ENCODE data around the gene C21orf58. TPM values are rescaled to one million over a fixed set of nuclear protein-coding genes. Genes with fewer than 3 reads are reported as not detected.

Gene C21orf58
- total RNA-seq, 1 experiment from 2014 or later, result 35.1 TPM

DNA sequence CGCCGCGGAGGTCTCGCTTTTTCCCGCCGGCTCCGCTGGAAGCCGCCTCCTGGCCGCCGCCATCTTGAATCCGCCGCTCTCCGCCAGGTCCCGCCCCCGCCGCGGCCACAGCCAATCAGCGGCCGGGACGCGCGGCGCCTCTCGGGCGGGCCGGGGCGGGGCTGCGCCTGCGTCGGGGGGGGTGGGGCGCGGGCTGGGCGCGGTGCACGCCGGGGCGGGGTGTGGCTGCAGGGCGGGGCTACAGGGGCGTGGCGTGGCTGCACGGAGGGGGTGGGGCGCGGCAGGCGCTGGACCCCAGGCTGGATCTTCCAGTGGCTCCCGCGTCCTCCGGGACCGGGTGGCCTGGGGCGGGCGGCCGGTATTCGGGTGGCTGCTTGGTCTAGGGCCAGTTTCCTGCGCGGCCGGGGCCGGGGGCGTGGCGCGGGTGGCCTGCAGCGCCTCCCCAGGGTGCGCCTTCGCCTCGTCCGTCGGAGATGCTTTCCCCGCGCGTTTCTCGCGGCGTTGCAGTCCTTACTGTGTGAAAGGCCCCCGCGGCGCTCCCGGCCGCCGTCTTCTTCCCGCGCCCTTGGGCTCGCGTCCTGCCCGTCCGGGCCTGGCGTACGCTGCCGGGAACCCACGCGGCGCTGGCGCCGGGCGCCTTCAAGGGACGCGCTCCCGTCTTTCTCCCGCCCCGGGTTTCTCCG lies 861 bp upstream of the C21orf58 start (continued):
- TF ChIP-seq, protein P1, sequence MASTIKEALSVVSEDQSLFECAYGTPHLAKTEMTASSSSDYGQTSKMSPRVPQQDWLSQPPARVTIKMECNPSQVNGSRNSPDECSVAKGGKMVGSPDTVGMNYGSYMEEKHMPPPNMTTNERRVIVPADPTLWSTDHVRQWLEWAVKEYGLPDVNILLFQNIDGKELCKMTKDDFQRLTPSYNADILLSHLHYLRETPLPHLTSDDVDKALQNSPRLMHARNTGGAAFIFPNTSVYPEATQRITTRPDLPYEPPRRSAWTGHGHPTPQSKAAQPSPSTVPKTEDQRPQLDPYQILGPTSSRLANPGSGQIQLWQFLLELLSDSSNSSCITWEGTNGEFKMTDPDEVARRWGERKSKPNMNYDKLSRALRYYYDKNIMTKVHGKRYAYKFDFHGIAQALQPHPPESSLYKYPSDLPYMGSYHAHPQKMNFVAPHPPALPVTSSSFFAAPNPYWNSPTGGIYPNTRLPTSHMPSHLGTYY (CRISPR knock-in tag; IDR thresholded peaks at IDR 0.05), result no peak
- TF ChIP-seq MLX (CRISPR knock-in tag; IDR thresholded peaks at IDR 0.05) (0 out of 2 replicates have a peak, but pooled peaks have one; percentile 42), SMAD3 (CRISPR knock-in tag; IDR thresholded peaks at IDR 0.05; ENCODE audit: borderline replicate concordance) (0 out of 2 replicates have a peak, but pooled peaks have one; percentile 5), NFATC4 (CRISPR knock-in tag; IDR thresholded peaks at IDR 0.05) (no peak), USF1 (CRISPR knock-in tag; IDR thresholded peaks at IDR 0.05) (no peak), GABPB1 (CRISPR knock-in tag; IDR thresholded peaks at IDR 0.05) (no peak; the same call in 1 of the 2 replicates)

DNA sequence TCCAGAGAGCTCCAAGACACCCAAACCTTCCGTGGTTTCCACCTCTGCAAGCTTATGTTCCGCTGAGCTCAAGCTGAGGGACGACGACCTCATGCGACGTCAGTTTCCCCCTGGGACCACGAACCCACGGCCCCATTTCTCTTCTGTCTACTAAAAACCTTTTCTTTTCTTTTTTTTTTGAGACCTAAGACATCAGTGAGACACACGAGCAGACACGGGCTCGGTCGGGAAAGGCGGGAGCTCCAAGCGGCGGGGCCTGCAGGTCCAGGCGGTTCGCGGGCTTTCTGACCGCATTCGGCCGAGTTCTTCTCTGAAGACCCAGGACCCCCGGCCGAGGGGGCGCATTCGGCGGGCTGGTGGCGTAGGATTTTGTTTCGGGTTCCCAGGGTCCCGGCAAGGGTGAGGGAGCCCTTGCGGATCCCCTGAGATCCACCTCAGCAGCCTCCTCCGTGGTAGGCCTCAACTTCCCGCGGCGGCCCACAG lies 402 bp downstream of the C21orf58 start:
- Mint-ChIP-seq H3K4me1 (peaks cover 40% of the 10 kb centered on the region), H3K27me3 (ENCODE audit: low read depth) (no peaks in the 10 kb centered on the region), H3K9me3 (no peaks in the 10 kb centered on the region), H3K4me3 (peak overlapping the region; percentile 96), H3K36me3 (peaks cover 26% of the 10 kb centered on the region), H3K27ac (peak overlapping the region; percentile 91)
- POLR2A ChIA-PET, result interaction anchor here (0.9 kb wide), 1 partner anchor 38 kb away, joined by 3 read pairs; the partner anchor contains the start of gene MCM3AP
- CTCF ChIA-PET, result interaction anchor here (0.6 to 1.6 kb wide), 3 partner anchors 10 to 26 kb away, joined by 3 to 4 read pairs (median 4); no protein-coding TSS in a partner anchor
- ATAC-seq (no peak), DNase-seq (ENCODE audit: low spot score) (peak; percentile 29)
- TF ChIP-seq NR2C2 (CRISPR knock-in tag; IDR thresholded peaks at IDR 0.05) (0 out of 2 replicates have a peak, but pooled peaks have one; percentile 17), TEAD1 (CRISPR knock-in tag; IDR thresholded peaks at IDR 0.05) (no peak), ZNF121 (CRISPR knock-in tag; IDR thresholded peaks at IDR 0.05) (no peak), IRF1 (CRISPR knock-in tag; IDR thresholded peaks at IDR 0.05) (no peak), CREM (CRISPR knock-in tag; IDR thresholded peaks at IDR 0.05) (no peak), JAZF1 (CRISPR knock-in tag; IDR thresholded peaks at IDR 0.05) (no peak), ZNF263 (CRISPR knock-in tag; IDR thresholded peaks at IDR 0.05; ENCODE audit: low read depth) (0 out of 2 replicates have a peak, but pooled peaks have one; percentile 25), ELF4 (CRISPR knock-in tag; IDR thresholded peaks at IDR 0.05; ENCODE audit: low read depth) (peak; percentile 65; the same call in 1 of the 2 replicates), FOXJ3 (CRISPR knock-in tag; IDR thresholded peaks at IDR 0.05; ENCODE audit: borderline replicate concordance) (no peak), ZNF671 (CRISPR knock-in tag; IDR thresholded peaks at IDR 0.05) (no peak), FOXP1 (CRISPR knock-in tag; IDR thresholded peaks at IDR 0.05; ENCODE audit: borderline replicate concordance) (no peak), KAT7 (CRISPR knock-in tag; IDR thresholded peaks at IDR 0.05; ENCODE audit: borderline replicate concordance) (peak; percentile 66; the same call in 1 of the 2 replicates), SOX15 (CRISPR knock-in tag; IDR thresholded peaks at IDR 0.05) (no peak), PREB (CRISPR knock-in tag; IDR thresholded peaks at IDR 0.05; ENCODE audit: borderline replicate concordance) (no peak; the same call in 1 of the 2 replicates)
- TF ChIP-seq, protein P2, sequence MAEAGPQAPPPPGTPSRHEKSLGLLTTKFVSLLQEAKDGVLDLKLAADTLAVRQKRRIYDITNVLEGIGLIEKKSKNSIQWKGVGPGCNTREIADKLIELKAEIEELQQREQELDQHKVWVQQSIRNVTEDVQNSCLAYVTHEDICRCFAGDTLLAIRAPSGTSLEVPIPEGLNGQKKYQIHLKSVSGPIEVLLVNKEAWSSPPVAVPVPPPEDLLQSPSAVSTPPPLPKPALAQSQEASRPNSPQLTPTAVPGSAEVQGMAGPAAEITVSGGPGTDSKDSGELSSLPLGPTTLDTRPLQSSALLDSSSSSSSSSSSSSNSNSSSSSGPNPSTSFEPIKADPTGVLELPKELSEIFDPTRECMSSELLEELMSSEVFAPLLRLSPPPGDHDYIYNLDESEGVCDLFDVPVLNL (CRISPR knock-in tag; IDR thresholded peaks at IDR 0.05; ENCODE audit: borderline replicate concordance, low read depth), result no peak
- TF ChIP-seq, protein P3, sequence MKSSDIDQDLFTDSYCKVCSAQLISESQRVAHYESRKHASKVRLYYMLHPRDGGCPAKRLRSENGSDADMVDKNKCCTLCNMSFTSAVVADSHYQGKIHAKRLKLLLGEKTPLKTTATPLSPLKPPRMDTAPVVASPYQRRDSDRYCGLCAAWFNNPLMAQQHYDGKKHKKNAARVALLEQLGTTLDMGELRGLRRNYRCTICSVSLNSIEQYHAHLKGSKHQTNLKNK (CRISPR knock-in tag; IDR thresholded peaks at IDR 0.05), result no peak
